A549 treated with AZD9567 at 1 μM for 4 hours (cell line): ENCODE data around the gene RPN1. TPM values are rescaled to one million over a fixed set of nuclear protein-coding genes. Genes with fewer than 3 reads are reported as not detected.

Experiments
- total RNA-seq: library from RNA; stranded (reverse); fragments of 200-300 nt; extraction: Qiagen RNA extraction; gene quantifications from 5 replicates; pipeline ENCODE4 v1.2.3, GENCODE V29; 2022; ENCODE audit not compliant: insufficient read depth

The RPN1 gene
- 153 to 190 TPM (median 159 TPM) in 5 replicates for total RNA-seq

DNA sequence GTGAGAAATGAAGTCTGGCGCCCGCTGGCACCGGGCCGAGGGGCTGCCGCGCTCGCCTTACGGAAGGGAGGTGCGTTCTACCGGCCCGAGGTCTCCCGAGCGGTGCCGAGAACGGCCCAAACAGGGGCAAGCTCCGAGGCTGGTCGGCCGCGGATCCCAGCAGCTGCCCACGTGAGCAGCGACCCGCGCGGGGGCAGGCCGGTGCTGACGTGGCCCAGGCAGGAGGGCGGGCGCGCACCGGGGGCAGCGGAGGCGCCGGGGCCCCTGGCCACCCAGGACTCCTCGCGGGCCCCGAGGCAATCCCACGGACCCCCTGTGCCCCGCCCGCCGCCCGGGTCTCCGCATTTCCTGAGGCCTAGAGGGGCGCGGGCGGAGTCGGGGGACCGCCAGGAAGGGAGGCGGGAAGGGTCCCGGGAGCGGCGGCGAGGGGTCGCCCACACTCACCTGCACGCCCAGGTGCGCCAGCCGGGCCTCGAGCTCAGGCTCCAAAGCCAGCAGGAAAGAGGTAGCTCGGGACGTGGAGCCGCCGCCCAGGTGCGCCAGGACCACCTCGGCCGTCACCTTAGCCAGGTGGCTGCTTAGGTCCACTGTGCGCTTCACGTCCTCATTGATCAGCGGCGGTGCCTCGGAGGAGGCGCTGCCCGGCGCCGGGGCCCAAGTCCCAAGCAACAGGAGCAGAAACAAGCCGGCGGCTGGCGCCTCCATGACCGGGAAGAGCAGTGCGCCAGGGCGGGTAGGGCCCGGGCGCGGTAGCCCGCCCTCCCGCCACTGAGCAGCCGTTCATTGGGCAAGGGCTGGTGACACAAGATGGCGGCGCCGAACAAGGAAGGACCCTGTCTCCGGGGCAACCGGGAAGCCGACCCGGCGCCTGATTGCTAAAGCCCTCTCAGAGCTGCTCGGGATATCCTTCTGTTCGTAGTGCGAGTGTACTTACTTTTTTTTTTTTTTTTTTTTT, at the start of gene RPN1:
TSS of gene RPN1 (minus strand) at position 723 of the 955 bp plus-strand sequence. CDS start at position 705, 18 bp downstream.

Other genes with a start within 250 kb of the RPN1 start
- gene DNAJB8, start 183.9 kb downstream of the RPN1 start, total RNA-seq = not detected in 5 replicates
- gene GATA2, start 157.6 kb downstream of the RPN1 start, total RNA-seq = 4.2 to 5.5 TPM (median 4.6 TPM) in 5 replicates
- 170 to 186 TPM (median 174 TPM) in 5 replicates for gene RAB7A, start 75.4 kb upstream of the RPN1 start, total RNA-seq
- 22.9 to 27.0 TPM (median 23.5 TPM) in 5 replicates for gene ACAD9, start 228.8 kb upstream of the RPN1 start, total RNA-seq